ENCODE measurements around the gene BDH1. TPM values are rescaled to one million over a fixed set of nuclear protein-coding genes. Genes with fewer than 3 reads are reported as not detected.

BDH1 gene
- total and polyA plus RNA-seq, 2 of the 13 experiments (the other 11 are each of a cell fraction or from before 2014, with no cell fraction given) = 21.2 to 71.9 TPM

- TF ChIP-seq ZNF101 (CRISPR knock-in tag; IDR thresholded peaks at IDR 0.05; ENCODE audit: borderline replicate concordance, low read depth) (no peak), NR2C2 (CRISPR knock-in tag; IDR thresholded peaks at IDR 0.05; ENCODE audit: borderline replicate concordance) (peak; percentile 48; the same call in 1 of the 2 replicates), RBAK (CRISPR knock-in tag; IDR thresholded peaks at IDR 0.05) (no peak), ZNF512B (CRISPR knock-in tag; IDR thresholded peaks at IDR 0.05; ENCODE audit: borderline replicate concordance) (no peak), MAFG (CRISPR knock-in tag; IDR thresholded peaks at IDR 0.05) (no peak), ZNF761 (CRISPR knock-in tag; conservative IDR thresholded peaks at IDR 0.05) (no peak), ZNF256 (CRISPR knock-in tag; conservative IDR thresholded peaks at IDR 0.05) (no peak), ZZZ3 (CRISPR knock-in tag; IDR thresholded peaks at IDR 0.05; ENCODE audit: borderline replicate concordance) (no peak), MYNN (CRISPR knock-in tag; IDR thresholded peaks at IDR 0.05; ENCODE audit: low read depth) (no peak), DNMT1 (CRISPR knock-in tag; IDR thresholded peaks at IDR 0.05) (no peak), ZNF891 (CRISPR knock-in tag; IDR thresholded peaks at IDR 0.05) (0 out of 2 replicates have a peak, but pooled peaks have one; percentile 27), MZF1 (CRISPR knock-in tag; IDR thresholded peaks at IDR 0.05; ENCODE audit: borderline replicate concordance) (no peak), HMGA1 (CRISPR knock-in tag; conservative IDR thresholded peaks at IDR 0.05) (no peak), DR1 (CRISPR knock-in tag; IDR thresholded peaks at IDR 0.05) (no peak), ZMYM4 (CRISPR knock-in tag; IDR thresholded peaks at IDR 0.05) (peak; percentile 53; the same call in 1 of the 2 replicates), JUN (CRISPR knock-in tag; IDR thresholded peaks at IDR 0.05) (no peak), TP53 (CRISPR knock-in tag; conservative IDR thresholded peaks at IDR 0.05) (no peak), ZBTB49 (CRISPR knock-in tag; IDR thresholded peaks at IDR 0.05; ENCODE audit: borderline replicate concordance) (no peak), ZNF784 (CRISPR knock-in tag; IDR thresholded peaks at IDR 0.05; ENCODE audit: borderline replicate concordance) (no peak), ZNF660 (CRISPR knock-in tag; IDR thresholded peaks at IDR 0.05; ENCODE audit: borderline replicate concordance, low read depth) (no peak)
- TF ChIP-seq, protein P1, sequence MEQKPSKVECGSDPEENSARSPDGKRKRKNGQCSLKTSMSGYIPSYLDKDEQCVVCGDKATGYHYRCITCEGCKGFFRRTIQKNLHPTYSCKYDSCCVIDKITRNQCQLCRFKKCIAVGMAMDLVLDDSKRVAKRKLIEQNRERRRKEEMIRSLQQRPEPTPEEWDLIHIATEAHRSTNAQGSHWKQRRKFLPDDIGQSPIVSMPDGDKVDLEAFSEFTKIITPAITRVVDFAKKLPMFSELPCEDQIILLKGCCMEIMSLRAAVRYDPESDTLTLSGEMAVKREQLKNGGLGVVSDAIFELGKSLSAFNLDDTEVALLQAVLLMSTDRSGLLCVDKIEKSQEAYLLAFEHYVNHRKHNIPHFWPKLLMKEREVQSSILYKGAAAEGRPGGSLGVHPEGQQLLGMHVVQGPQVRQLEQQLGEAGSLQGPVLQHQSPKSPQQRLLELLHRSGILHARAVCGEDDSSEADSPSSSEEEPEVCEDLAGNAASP (CRISPR knock-in tag; IDR thresholded peaks at IDR 0.05; ENCODE audit: borderline replicate concordance) = 0 out of 2 replicates have a peak, but pooled peaks have one; percentile 7
Observed at GRCh38 chr3:197472151-197472550, 83.6 kb downstream of the BDH1 start (continued).
